Heart left ventricle (tissue), 13 donors: ENCODE measurements around the gene VAPA.

Experiments
- CTCF ChIP-seq, 12 donors: fragments of 200-600 bp; sonication (generic) in 4 of 12; IDR thresholded peaks; one replicate each; pipeline versions ENCODE4 v1.5.0 to v1.8.0; 2018 to 2022; ENCODE audit warnings: antibody characterized with exemption in 12 of 12, mild to moderate bottlenecking in 5 of 12
- POLR2A ChIP-seq, 2 donors: fragments of 450-650 bp; IDR thresholded peaks; one replicate each; pipeline ENCODE4 v1.6.1; 2017; ENCODE audit warnings: antibody characterized with exemption in 2 of 2, mild to moderate bottlenecking in 2 of 2, moderate library complexity in 2 of 2
- donor health status: ischemic (EF 13 %, LVEDD 7.1; RV severe dilation, severe dysfunction).
- donor health status: DM: no; HTN: yes; CAD: no.
- donor health status: DM: no; HTN: no; CAD: no.
- donor health status: ischemic (EF 25% LVEDD 6.9; RV normal size, moderate dysfunction).
- donor health status: ischemic (EF 25% LVEDD 5.7; RV mildly dilated, moderate dysfunction).
- donor health status: ischemic (EF 35%, LVEDD 5.7; RV mildly dilated, moderate dysfunction).
- donor health status: nonischemic (EF 11% LVEDD 7.7; RV severe dilation, severe dysfunction).
- donor health status: DM: yes; HTN: yes; CAD: no.
- donor health status: PGD.
- donor health status: ischemic (EF 29% LVEDD 5.4; RV normal size, mild dysfunction).
- donor health status: nonischemic (EF 23%, LVEDD 6.1; RV moderate dilation, normal function).

- TF ChIP-seq CTCF (IDR thresholded peaks at IDR 0.05) (no peak), POLR2A (IDR thresholded peaks at IDR 0.05) (no peak)
Observed at GRCh38 chr18:9996094-9996493, 82.3 kb downstream of the VAPA start.
